Suprapubic skin (tissue), 3 donors: ENCODE data around the gene FBXO40.

Source experiments
- CTCF ChIP-seq, 2 donors: fragments of 200-600 bp in 1 of 2; fragments of 450-650 bp in 1 of 2; sonication (generic) in 1 of 2; IDR thresholded peaks; one replicate each; pipeline ENCODE4 v1.5.1; 2016 to 2019; ENCODE audit warnings: antibody characterized with exemption in 2 of 2, mild to moderate bottlenecking in 1 of 2, moderate library complexity in 1 of 2
- POLR2AphosphoS5 ChIP-seq, 3 donors: sonication (generic); formaldehyde crosslinking; IDR thresholded peaks; one replicate each; pipeline ENCODE4 v1.6.1; 2017; ENCODE audit warnings: antibody characterized with exemption in 3 of 3

GRCh38 chr3:121619691-121620090 is 26.5 kb downstream of the FBXO40 start:
- no peak for TF ChIP-seq CTCF (IDR thresholded peaks at IDR 0.05)
- TF ChIP-seq POLR2AphosphoS5 (IDR thresholded peaks at IDR 0.05): no peak
